Peyer's patch (tissue), 4 donors: Measurements from ENCODE around the gene MAML2. TPM values are rescaled to one million over a fixed set of nuclear protein-coding genes. Genes with fewer than 3 reads are reported as not detected.
A peak's percentile ranks its signal among the peaks of the same experiment; 100 is the strongest.

ENCODE experiments used
- DNase-seq, 3 donors: peaks; one replicate each; pipeline ENCODE4 v3.0.0-alpha.2; 2017 to 2019
- H3K27ac ChIP-seq, 4 donors: fragments of 200-600 bp; sonication (generic); one replicate each; pipeline ENCODE4 v1.5.1; 2016 to 2019
- H3K27me3 ChIP-seq, 2 donors: fragments of 200-600 bp; sonication (generic); one replicate each; pipeline ENCODE4 v1.5.1; 2019
- H3K36me3 ChIP-seq, 3 donors: fragments of 200-600 bp; sonication (generic); one replicate each; pipeline ENCODE4 v1.5.1; 2016 to 2019
- H3K4me1 ChIP-seq, 4 donors: fragments of 200-600 bp; sonication (generic); one replicate each; pipeline ENCODE4 v1.5.1; 2016 to 2019
- H3K4me3 ChIP-seq, 4 donors: fragments of 200-600 bp; sonication (generic); 1 replicate in 3 of 4; 2 replicates in 1 of 4; pipeline ENCODE4 v1.5.1; 2016 to 2019; ENCODE audit warnings: mild to moderate bottlenecking in 1 of 4
- H3K9me3 ChIP-seq, 4 donors: fragments of 200-600 bp; sonication (generic); one replicate each; pipeline ENCODE4 v1.5.1; 2016 to 2019; ENCODE audit warnings: mild to moderate bottlenecking in 1 of 4
- CTCF ChIP-seq, 6 experiments: fragments of 450-650 bp in 4 of 6; fragments of 200-600 bp in 2 of 6; sonication (generic) in 1 of 6; IDR thresholded peaks; one replicate each; pipeline ENCODE4 v1.5.1; 2017 to 2019; ENCODE audit warnings: antibody characterized with exemption in 6 of 6, mild to moderate bottlenecking in 3 of 6, moderate library complexity in 1 of 6
- POLR2A ChIP-seq, 2 donors: fragments of 450-650 bp; IDR thresholded peaks; one replicate each; pipeline ENCODE4 v1.5.1; 2017; ENCODE audit warnings: antibody characterized with exemption in 2 of 2, mild to moderate bottlenecking in 2 of 2, moderate library complexity in 2 of 2
- total RNA-seq, 4 donors: library from RNA; depleted of rRNA; stranded (reverse); fragments of >200 nt; gene quantifications; one replicate each; pipeline ENCODE4 v1.1.0, GENCODE V29; 2016

MAML2 gene
- total RNA-seq, 4 donors from 2014 or later: 8.4 to 60.2 (median 22.7) TPM

- Histone ChIP-seq H3K36me3 (no peaks in the 10 kb centered on the region), H3K4me3 (no peak overlapping the region), H3K27ac (peak overlapping the region; percentile 2 to 42 (median 10)), H3K4me1 (peaks cover 0 to 14% (median 7%) of the 10 kb centered on the region in 4 donors), H3K9me3 (no peaks in the 10 kb centered on the region), H3K27me3 (no peaks in the 10 kb centered on the region)
- no peak for DNase-seq
- no peak for TF ChIP-seq POLR2A (IDR thresholded peaks at IDR 0.05)
- TF ChIP-seq CTCF (IDR thresholded peaks at IDR 0.05): no peak
Measured at GRCh38 chr11:96200243-96200642, 142.8 kb downstream of the MAML2 start.

- DNase-seq: no peak
- H3K4me1 ChIP-seq: peaks cover 0 to 14% (median 7%) of the 10 kb centered on the region in 4 donors
- H3K27me3 ChIP-seq: no peaks in the 10 kb centered on the region
- no peaks in the 10 kb centered on the region for H3K36me3 ChIP-seq
- H3K9me3 ChIP-seq: no peaks in the 10 kb centered on the region
- peak overlapping the region in 3 of 4 donors; percentile 2 to 42 (median 6) for H3K27ac ChIP-seq
- H3K4me3 ChIP-seq: no peak overlapping the region
- no peak for TF ChIP-seq POLR2A (IDR thresholded peaks at IDR 0.05)
- no peak for TF ChIP-seq CTCF (IDR thresholded peaks at IDR 0.05)
Measured at GRCh38 chr11:96199563-96200025, 143.4 kb downstream of the MAML2 start.

GRCh38 chr11:96197801-96198701, 144.9 kb downstream of the MAML2 start:
- no peaks in the 10 kb centered on the region for H3K9me3 ChIP-seq
- TF ChIP-seq POLR2A (IDR thresholded peaks at IDR 0.05) (no peak), CTCF (IDR thresholded peaks at IDR 0.05) (no peak)
- no peak overlapping the region for H3K4me3 ChIP-seq
- peaks cover 0 to 12% (median 8%) of the 10 kb centered on the region in 4 donors for H3K4me1 ChIP-seq
- peak overlapping the region in 2 of 4 donors; percentile 8 to 58 for H3K27ac ChIP-seq
- H3K36me3 ChIP-seq: no peaks in the 10 kb centered on the region
- no peak for DNase-seq
- no peaks in the 10 kb centered on the region for H3K27me3 ChIP-seq

- no peak for TF ChIP-seq CTCF (IDR thresholded peaks at IDR 0.05)
- TF ChIP-seq POLR2A (IDR thresholded peaks at IDR 0.05): no peak
- Histone ChIP-seq H3K27ac (peak overlapping the region in 1 of 4 donors; percentile 58), H3K36me3 (no peaks in the 10 kb centered on the region), H3K4me3 (no peak overlapping the region), H3K9me3 (no peaks in the 10 kb centered on the region), H3K27me3 (no peaks in the 10 kb centered on the region), H3K4me1 (peaks cover 0 to 12% (median 8%) of the 10 kb centered on the region in 4 donors)
- DNase-seq: no peak
Measured at GRCh38 chr11:96197103-96197502, 145.9 kb downstream of the MAML2 start.

- H3K4me3 ChIP-seq: no peak overlapping the region
- no peak overlapping the region for H3K27ac ChIP-seq
- TF ChIP-seq POLR2A (IDR thresholded peaks at IDR 0.05) (no peak), CTCF (IDR thresholded peaks at IDR 0.05) (no peak)
Measured at GRCh38 chr11:96196181-96196662, 146.8 kb downstream of the MAML2 start.

More at GRCh38 chr11:96196181-96196662, 146.8 kb downstream of the MAML2 start:
- DNase-seq: no peak
- H3K27me3 ChIP-seq: no peaks in the 10 kb centered on the region
- no peaks in the 10 kb centered on the region for H3K36me3 ChIP-seq
- H3K9me3 ChIP-seq: no peaks in the 10 kb centered on the region
- H3K4me1 ChIP-seq: peaks cover 0 to 12% (median 8%) of the 10 kb centered on the region in 4 donors
